Heart left ventricle (tissue), 16 donors: ENCODE results near the gene OSBPL9. TPM values are rescaled to one million over a fixed set of nuclear protein-coding genes. Genes with fewer than 3 reads are reported as not detected.

Experiments used
- ATAC-seq, 4 donors: fragments of 200-7000 bp; cut with Tn5 transposase; one replicate each; pipeline ENCODE4 v1.9.1; 2020 to 2022; ENCODE audit warnings: moderate library complexity in 4 of 4, mild to moderate bottlenecking in 3 of 4, moderate number of reproducible peaks in 1 of 4
- DNase-seq, 5 donors: peaks; one replicate each; pipeline ENCODE4 v3.0.0-alpha.2; 2020
- H3K27ac ChIP-seq, 12 donors: fragments of 200-600 bp; sonication (generic) in 4 of 12; one replicate each; pipeline versions ENCODE4 v1.5.0 to v1.8.0; 2016 to 2022; ENCODE audit warnings: mild to moderate bottlenecking in 2 of 12
- H3K27me3 ChIP-seq, 9 donors: fragments of 200-600 bp; sonication (generic) in 2 of 9; one replicate each; pipeline versions ENCODE4 v1.5.1 to v1.8.0; 2016 to 2022; ENCODE audit warnings: mild to moderate bottlenecking in 3 of 9
- H3K36me3 ChIP-seq, 9 donors: fragments of 200-600 bp; sonication (generic) in 2 of 9; one replicate each; pipeline versions ENCODE4 v1.5.0 to v1.8.0; 2018 to 2022; ENCODE audit warnings: mild to moderate bottlenecking in 2 of 9
- H3K4me1 ChIP-seq, 12 donors: fragments of 200-600 bp; sonication (generic) in 4 of 12; one replicate each; pipeline versions ENCODE4 v1.5.0 to v1.8.0; 2016 to 2022; ENCODE audit warnings: mild to moderate bottlenecking in 3 of 12
- H3K4me3 ChIP-seq, 12 donors: fragments of 200-600 bp; sonication (generic) in 4 of 12; one replicate each; pipeline versions ENCODE4 v1.5.0 to v1.8.0; 2017 to 2022; ENCODE audit warnings: mild to moderate bottlenecking in 9 of 12, moderate library complexity in 4 of 12
- H3K9me3 ChIP-seq, 12 donors: fragments of 200-600 bp; sonication (generic) in 4 of 12; one replicate each; pipeline versions ENCODE4 v1.5.0 to v1.8.0; 2016 to 2022; ENCODE audit warnings: mild to moderate bottlenecking in 1 of 12
- CTCF ChIP-seq, 12 donors: fragments of 200-600 bp; sonication (generic) in 4 of 12; IDR thresholded peaks; one replicate each; pipeline versions ENCODE4 v1.5.0 to v1.8.0; 2018 to 2022; ENCODE audit warnings: antibody characterized with exemption in 12 of 12, mild to moderate bottlenecking in 5 of 12
- POLR2A ChIP-seq, 2 donors: fragments of 450-650 bp; IDR thresholded peaks; one replicate each; pipeline ENCODE4 v1.6.1; 2017; ENCODE audit warnings: antibody characterized with exemption in 2 of 2, mild to moderate bottlenecking in 2 of 2, moderate library complexity in 2 of 2
- WGBS, 4 donors: extraction: QIAGEN DNeasy Blood & Tissue Kit in 2 of 4; methylation state at CpG; one replicate each; pipeline versions ENCODE4 v1.1.5 to v1.1.7; 2013 to 2018; 5-methylcytosine and 5-hydroxymethylcytosine counted together
- intact Hi-C, 10 donors: fragments of 100-400 bp; cut with DNase I; formaldehyde crosslinking; loops; one replicate each; pipeline versions ENCODE4 v1.11.1 to v1.14.2; 2022
- polyA plus RNA-seq, 2 donors: library from polyadenylated mRNA; stranded (reverse); fragments of 200-250 nt; gene quantifications; one replicate each; pipeline ENCODE4 v1.2.3, GENCODE V29; 2013
- total RNA-seq, 9 donors: library from RNA; depleted of rRNA in 2 of 9; stranded (reverse); fragments of >200 nt in 2 of 9; fragmentation: NEBNext Ultra II Directional in 3 of 9; extraction: Animal tissue kit (Norgen Biotek cat#: 25700) in 3 of 9; gene quantifications; one replicate each; pipeline versions ENCODE4 v1.1.0 to v1.2.4, GENCODE V29; 2016 to 2023
- donor health status: ischemic (EF 13 %, LVEDD 7.1; RV severe dilation, severe dysfunction).
- donor health status: healthy with polysubstance abuse.
- donor health status: DM: no; HTN: yes; CAD: no.
- donor health status: DM: no; HTN: no; CAD: no.
- donor health status: ischemic (EF 25% LVEDD 6.9; RV normal size, moderate dysfunction).
- donor health status: ischemic (EF 25% LVEDD 5.7; RV mildly dilated, moderate dysfunction).
- donor health status: healthy.
- donor health status: DM: yes; HTN: yes; CAD: no.
- donor health status: ischemic (EF 35%, LVEDD 5.7; RV mildly dilated, moderate dysfunction).
- donor health status: nonischemic (EF 11% LVEDD 7.7; RV severe dilation, severe dysfunction).
- donor health status: DM: yes; HTN: yes; CAD: no.
- donor health status: PGD.
- donor health status: ischemic (EF 29% LVEDD 5.4; RV normal size, mild dysfunction).
- donor health status: nonischemic (EF 23%, LVEDD 6.1; RV moderate dilation, normal function).

The OSBPL9 gene
- total and polyA plus RNA-seq, 11 donors = 44.5 to 69.5 (median 52.5) TPM

- H3K36me3 ChIP-seq = peaks cover 0 to 5% (median 0%) of the 10 kb centered on the region in 9 donors
- WGBS, 4 donors = 90 to 94% (median 93%) methylated on average over 1 of the region's 1 CpG
- DNase-seq = no peak
- H3K4me3 ChIP-seq = no peak overlapping the region
- no peak for ATAC-seq
- no peak for TF ChIP-seq POLR2A (IDR thresholded peaks at IDR 0.05)
- TF ChIP-seq CTCF (IDR thresholded peaks at IDR 0.05) = no peak
- intact Hi-C loops = no loop called here
- no peaks in the 10 kb centered on the region for H3K27me3 ChIP-seq
- H3K9me3 ChIP-seq = no peaks in the 10 kb centered on the region
- no peak overlapping the region for H3K27ac ChIP-seq
- H3K4me1 ChIP-seq = peaks cover 0 to 39% (median 27%) of the 10 kb centered on the region in 12 donors
Observed at GRCh38 chr1:51673279-51673678, 56.4 kb downstream of the OSBPL9 start.

- intact Hi-C loops = no loop called here
- peaks cover 0 to 5% (median 0%) of the 10 kb centered on the region in 9 donors for H3K36me3 ChIP-seq
- H3K27ac ChIP-seq = no peak overlapping the region
- H3K9me3 ChIP-seq = no peaks in the 10 kb centered on the region
- ATAC-seq (no peak), DNase-seq (no peak)
- no peaks in the 10 kb centered on the region for H3K27me3 ChIP-seq
- peaks cover 0 to 30% (median 12%) of the 10 kb centered on the region in 12 donors for H3K4me1 ChIP-seq
- no peak overlapping the region for H3K4me3 ChIP-seq
- TF ChIP-seq POLR2A (IDR thresholded peaks at IDR 0.05) (no peak), CTCF (IDR thresholded peaks at IDR 0.05) (no peak)
- WGBS, 4 donors = 93 to 97% (median 95%) methylated on average over 2 of the region's 2 CpGs
Observed at GRCh38 chr1:51675177-51675780, 58.4 kb downstream of the OSBPL9 start.

GRCh38 chr1:51679435-51679834, 62.5 kb downstream of the OSBPL9 start:
- ATAC-seq = no peak
- H3K27ac ChIP-seq = peak overlapping the region in 1 of 12 donors; percentile 23

GRCh38 chr1:51684776-51685175, 67.9 kb downstream of the OSBPL9 start:
- Histone ChIP-seq H3K36me3 (no peaks in the 10 kb centered on the region), H3K27ac (no peak overlapping the region), H3K9me3 (no peaks in the 10 kb centered on the region), H3K27me3 (no peaks in the 10 kb centered on the region), H3K4me1 (peaks cover 0 to 32% (median 17%) of the 10 kb centered on the region in 12 donors), H3K4me3 (no peak overlapping the region)
- intact Hi-C loops = no loop called here
- no peak for TF ChIP-seq POLR2A (IDR thresholded peaks at IDR 0.05)
- TF ChIP-seq CTCF (IDR thresholded peaks at IDR 0.05) = no peak
- 96 to 99% (median 97%) methylated on average over 5 of the region's 5 CpGs for WGBS, 4 donors
- ATAC-seq (no peak), DNase-seq (no peak)

More at GRCh38 chr1:51679435-51679834, 62.5 kb downstream of the OSBPL9 start:
- H3K9me3 ChIP-seq = no peaks in the 10 kb centered on the region
- no peaks in the 10 kb centered on the region for H3K36me3 ChIP-seq
- no peaks in the 10 kb centered on the region for H3K27me3 ChIP-seq
- DNase-seq = no peak
- TF ChIP-seq CTCF (IDR thresholded peaks at IDR 0.05) = no peak
- no peak for TF ChIP-seq POLR2A (IDR thresholded peaks at IDR 0.05)
- no peak overlapping the region for H3K4me3 ChIP-seq
- intact Hi-C loops = no loop called here
- H3K4me1 ChIP-seq = peaks cover 0 to 13% (median 2%) of the 10 kb centered on the region in 12 donors
